Parathyroid adenoma (tissue), 2 donors: ENCODE data around the gene TSPAN14.

Source experiments
- H2AFZ ChIP-seq: fragments of 300-600 bp; sonication (generic); one replicate; pipeline ENCODE4 v1.7.0; 2017; ENCODE audit warnings: antibody characterized with exemption, mild to moderate bottlenecking
- H3K27ac ChIP-seq: fragments of 300-600 bp; sonication (generic); one replicate; pipeline ENCODE4 v1.7.0; 2017
- H3K27me3 ChIP-seq: fragments of 300-600 bp; sonication (generic); one replicate; pipeline ENCODE4 v1.7.0; 2017; ENCODE audit warnings: low read length; ENCODE audit not compliant: control insufficient read depth, insufficient read depth
- H3K36me3 ChIP-seq: fragments of 300-600 bp; sonication (generic); one replicate; pipeline ENCODE4 v1.7.0; 2017; ENCODE audit warnings: low read length; ENCODE audit not compliant: control insufficient read depth, insufficient read depth
- H3K4me1 ChIP-seq: fragments of 300-600 bp; sonication (generic); one replicate; pipeline ENCODE4 v1.7.0; 2017; ENCODE audit warnings: control low read depth
- H3K4me2 ChIP-seq: fragments of 300-600 bp; sonication (generic); one replicate; pipeline ENCODE4 v1.7.0; 2017; ENCODE audit warnings: low read length
- H3K4me3 ChIP-seq: fragments of 300-600 bp; sonication (generic); one replicate; pipeline ENCODE4 v1.7.0; 2017; ENCODE audit warnings: low read depth, low read length
- H3K79me2 ChIP-seq: fragments of 300-600 bp; sonication (generic); one replicate; pipeline ENCODE4 v1.7.0; 2017; ENCODE audit warnings: control low read depth
- H3K9ac ChIP-seq: fragments of 300-600 bp; sonication (generic); one replicate; pipeline ENCODE4 v1.7.0; 2017; ENCODE audit warnings: mild to moderate bottlenecking
- H3K9me3 ChIP-seq: fragments of 300-600 bp; sonication (generic); one replicate; pipeline ENCODE4 v1.7.0; 2017; ENCODE audit warnings: low read length; ENCODE audit not compliant: control insufficient read depth
- CTCF ChIP-seq: fragments of 300-600 bp; sonication (generic); IDR thresholded peaks from one replicate; pipeline ENCODE4 v1.7.0; 2017; ENCODE audit warnings: antibody characterized with exemption, mild to moderate bottlenecking
- donor health status: primary hyperparathyroidism.

Gene TSPAN14

GRCh38 chr10:80506836-80507487 lies 52.9 kb downstream of the TSPAN14 start:
- H3K27ac ChIP-seq, result no peak overlapping the region
- TF ChIP-seq CTCF, result no peak
- no peaks in the 10 kb centered on the region for H3K27me3 ChIP-seq
- no peak overlapping the region for H3K9ac ChIP-seq
- no peaks in the 10 kb centered on the region for H3K36me3 ChIP-seq
- H3K4me2 ChIP-seq, result no peak overlapping the region
- H3K4me3 ChIP-seq, result no peak overlapping the region
- no peak overlapping the region for H2AFZ ChIP-seq
- H3K79me2 ChIP-seq, result peaks cover 44% of the 10 kb centered on the region
- peaks cover 24% of the 10 kb centered on the region for H3K4me1 ChIP-seq
- H3K9me3 ChIP-seq, result no peaks in the 10 kb centered on the region

GRCh38 chr10:80509108-80509402 lies 54.9 kb downstream of the TSPAN14 start:
- H3K36me3 ChIP-seq, result no peaks in the 10 kb centered on the region
- no peak for TF ChIP-seq CTCF
- no peak overlapping the region for H3K27ac ChIP-seq

DNA sequence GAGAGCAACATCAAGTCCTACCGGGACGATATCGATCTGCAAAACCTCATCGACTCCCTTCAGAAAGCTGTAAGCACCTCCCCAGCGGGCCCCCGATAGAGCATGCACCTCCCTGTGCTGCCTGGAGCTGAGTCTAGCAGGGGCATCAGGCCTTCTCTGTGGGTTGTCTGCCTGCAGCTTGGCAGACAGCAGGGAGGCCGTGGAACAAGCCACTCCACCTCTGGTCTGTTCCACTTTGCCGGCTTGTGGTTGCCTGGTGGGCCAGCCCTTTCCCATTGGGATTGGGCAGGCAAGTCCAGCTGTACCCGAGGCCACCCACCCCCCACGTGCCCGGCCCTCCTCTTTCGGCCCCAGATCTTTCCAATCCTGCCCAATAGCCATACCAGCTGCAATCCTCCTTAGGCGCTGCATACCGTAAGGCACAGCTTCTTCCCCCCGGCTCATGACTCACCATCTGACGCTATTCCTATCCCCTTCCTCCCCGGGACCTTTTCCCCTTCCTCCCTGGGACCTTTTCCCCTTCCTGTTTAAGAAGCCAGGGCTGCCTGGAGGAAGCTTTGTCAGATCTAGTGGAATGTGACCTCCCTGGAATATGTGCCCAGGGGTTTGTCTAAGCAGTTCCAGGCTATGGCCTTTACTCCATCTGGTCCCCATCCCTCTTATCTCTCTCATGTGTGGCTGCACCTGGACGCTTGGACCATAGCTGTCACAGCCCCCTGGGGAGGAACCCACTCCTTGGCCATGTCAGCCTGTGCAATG lies 55.5 kb downstream of the TSPAN14 start:
- Histone ChIP-seq H3K27ac (no peak overlapping the region), H2AFZ (no peak overlapping the region), H3K36me3 (no peaks in the 10 kb centered on the region), H3K27me3 (no peaks in the 10 kb centered on the region), H3K4me3 (no peak overlapping the region), H3K79me2 (peaks cover 23% of the 10 kb centered on the region), H3K9ac (no peak overlapping the region), H3K4me1 (peaks cover 9% of the 10 kb centered on the region), H3K9me3 (no peaks in the 10 kb centered on the region), H3K4me2 (no peak overlapping the region)
- TF ChIP-seq CTCF, result no peak

More at GRCh38 chr10:80509108-80509402, 54.9 kb downstream of the TSPAN14 start:
- H3K4me2 ChIP-seq, result no peak overlapping the region
- no peaks in the 10 kb centered on the region for H3K27me3 ChIP-seq
- no peak overlapping the region for H3K4me3 ChIP-seq
- H3K79me2 ChIP-seq, result peaks cover 25% of the 10 kb centered on the region
- H3K4me1 ChIP-seq, result peaks cover 14% of the 10 kb centered on the region
- no peak overlapping the region for H2AFZ ChIP-seq
- no peaks in the 10 kb centered on the region for H3K9me3 ChIP-seq
- no peak overlapping the region for H3K9ac ChIP-seq

DNA sequence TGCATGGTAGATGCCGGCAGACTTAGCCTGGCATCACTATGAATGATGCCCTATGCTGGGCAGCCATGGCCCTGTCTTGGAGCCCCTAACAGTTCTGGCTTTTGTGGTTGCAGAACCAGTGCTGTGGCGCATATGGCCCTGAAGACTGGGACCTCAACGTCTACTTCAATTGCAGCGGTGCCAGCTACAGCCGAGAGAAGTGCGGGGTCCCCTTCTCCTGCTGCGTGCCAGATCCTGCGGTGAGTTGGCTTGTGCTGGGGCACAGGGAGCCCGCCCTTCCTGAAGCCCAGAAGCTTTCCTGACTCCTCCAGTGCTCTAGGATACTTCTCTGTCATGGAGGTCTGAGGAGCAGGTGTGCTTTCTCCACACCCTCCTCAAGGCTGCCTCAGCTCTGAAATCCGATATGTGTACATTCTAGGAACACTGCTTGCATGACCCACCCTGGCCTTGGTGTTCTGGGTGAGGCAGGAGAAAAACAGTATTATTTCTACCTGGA lies 58.0 kb downstream of the TSPAN14 start:
- no peaks in the 10 kb centered on the region for H3K27me3 ChIP-seq
- no peak for TF ChIP-seq CTCF
- H3K9ac ChIP-seq, result no peak overlapping the region
- no peak overlapping the region for H2AFZ ChIP-seq
- H3K4me3 ChIP-seq, result no peak overlapping the region
- peaks cover 18% of the 10 kb centered on the region for H3K79me2 ChIP-seq
- no peaks in the 10 kb centered on the region for H3K9me3 ChIP-seq
- no peaks in the 10 kb centered on the region for H3K4me1 ChIP-seq
- no peaks in the 10 kb centered on the region for H3K36me3 ChIP-seq
- H3K27ac ChIP-seq, result no peak overlapping the region
- no peak overlapping the region for H3K4me2 ChIP-seq

GRCh38 chr10:80513106-80513505 lies 59.0 kb downstream of the TSPAN14 start:
- no peak overlapping the region for H3K4me3 ChIP-seq
- no peak overlapping the region for H3K27ac ChIP-seq
- no peaks in the 10 kb centered on the region for H3K4me1 ChIP-seq
- H3K4me2 ChIP-seq, result no peak overlapping the region
- H2AFZ ChIP-seq, result no peak overlapping the region
- no peak for TF ChIP-seq CTCF
- H3K27me3 ChIP-seq, result no peaks in the 10 kb centered on the region
- no peaks in the 10 kb centered on the region for H3K36me3 ChIP-seq
- no peaks in the 10 kb centered on the region for H3K9me3 ChIP-seq
- H3K79me2 ChIP-seq, result peaks cover 17% of the 10 kb centered on the region
- H3K9ac ChIP-seq, result no peak overlapping the region
